Left renal cortex interstitium (tissue), 4 donors: Measurements from ENCODE around the gene CMSS1. TPM values are rescaled to one million over a fixed set of nuclear protein-coding genes. Genes with fewer than 3 reads are reported as not detected.

Source experiments
- DNase-seq, 4 donors: peaks; one replicate each; pipeline ENCODE4 v3.0.0-alpha.2; 2013; ENCODE audit warnings: low read depth in 4 of 4, low spot score in 2 of 4, missing footprints in 1 of 4
- polyA plus RNA-seq, 4 donors: library from polyadenylated mRNA; unstranded; fragments of 120-200 nt; gene quantifications; one replicate each; pipeline ENCODE4 v1.2.1, GENCODE V29; 2013; ENCODE audit not compliant: insufficient read length in 4 of 4

Gene CMSS1
- polyA plus RNA-seq, 4 donors, result 40.5 to 48.1 (median 44.9) TPM

GRCh38 chr3:99928771-99929744, 111.4 kb downstream of the CMSS1 start:
- DNase-seq, result no peak

GRCh38 chr3:99929745-99930139, 112.1 kb downstream of the CMSS1 start:
- no peak for DNase-seq

GRCh38 chr3:99931059-99931458, 113.4 kb downstream of the CMSS1 start:
- no peak for DNase-seq

GRCh38 chr3:99933971-99934750, 116.5 kb downstream of the CMSS1 start:
- DNase-seq, result no peak

GRCh38 chr3:99934975-99935797, 117.5 kb downstream of the CMSS1 start:
- DNase-seq, result no peak

- DNase-seq, result no peak
Measured at GRCh38 chr3:99938270-99938911, 120.7 kb downstream of the CMSS1 start.

GRCh38 chr3:99939876-99940275, 122.2 kb downstream of the CMSS1 start:
- DNase-seq, result no peak

- no peak for DNase-seq
Measured at GRCh38 chr3:99940350-99940749, 122.7 kb downstream of the CMSS1 start.

GRCh38 chr3:99941211-99941610, 123.5 kb downstream of the CMSS1 start:
- DNase-seq, result no peak

GRCh38 chr3:99943931-99944761, 126.5 kb downstream of the CMSS1 start:
- no peak for DNase-seq

- no peak for DNase-seq
Measured at GRCh38 chr3:99945328-99945995, 127.8 kb downstream of the CMSS1 start.

GRCh38 chr3:99947356-99947755, 129.7 kb downstream of the CMSS1 start:
- no peak for DNase-seq

GRCh38 chr3:99948467-99949089, 130.9 kb downstream of the CMSS1 start:
- no peak for DNase-seq

GRCh38 chr3:99949956-99950670, 132.5 kb downstream of the CMSS1 start:
- no peak for DNase-seq

GRCh38 chr3:99950921-99951320, 133.3 kb downstream of the CMSS1 start:
- DNase-seq, result no peak

- no peak for DNase-seq
Measured at GRCh38 chr3:99951701-99952100, 134.0 kb downstream of the CMSS1 start.

GRCh38 chr3:99952306-99952705, 134.6 kb downstream of the CMSS1 start:
- no peak for DNase-seq

GRCh38 chr3:99953596-99953995, 135.9 kb downstream of the CMSS1 start:
- DNase-seq, result no peak
